Esophagus muscularis mucosa (tissue), 3 donors: ENCODE data around the gene FXYD5.

Source experiments
- CTCF ChIP-seq, 3 experiments: fragments of 200-600 bp in 2 of 3; fragments of 450-650 bp in 1 of 3; sonication (generic) in 2 of 3; IDR thresholded peaks; one replicate each; pipeline ENCODE4 v1.5.1; 2017 to 2019; ENCODE audit warnings: antibody characterized with exemption in 3 of 3, mild to moderate bottlenecking in 2 of 3, moderate library complexity in 1 of 3
- POLR2A ChIP-seq: fragments of 450-650 bp; IDR thresholded peaks from one replicate; pipeline ENCODE4 v1.6.1; 2017; ENCODE audit warnings: antibody characterized with exemption, moderate library complexity, mild to moderate bottlenecking, low read depth
- POLR2AphosphoS5 ChIP-seq, 2 donors: sonication (generic); formaldehyde crosslinking; IDR thresholded peaks; one replicate each; pipeline ENCODE4 v1.6.1; 2017; ENCODE audit warnings: antibody characterized with exemption in 2 of 2

- TF ChIP-seq POLR2AphosphoS5 (IDR thresholded peaks at IDR 0.05) (no peak), CTCF (IDR thresholded peaks at IDR 0.05) (no peak), POLR2A (no peak)
Observed at GRCh38 chr19:35214766-35215422, 60.4 kb downstream of the FXYD5 start.
